ENCODE results near the gene ANGEL2. TPM values are rescaled to one million over a fixed set of nuclear protein-coding genes. Genes with fewer than 3 reads are reported as not detected.

Gene ANGEL2
- total and polyA plus RNA-seq, 2 of the 4 experiments (the other 2 are of a cell fraction), result 13.4 to 44.1 TPM

GRCh38 chr1:212981571-212982328 lies 33.9 kb downstream of the ANGEL2 start (continued):
- TF ChIP-seq CEBPB (IDR thresholded peaks at IDR 0.05; ENCODE audit: low read depth, low read length) (no peak), FOS (IDR thresholded peaks at IDR 0.05; ENCODE audit: low read depth, low read length) (no peak), SMC3 (IDR thresholded peaks at IDR 0.05; ENCODE audit: low read depth, low read length) (no peak)

GRCh38 chr1:212981025-212981495 lies 34.6 kb downstream of the ANGEL2 start:
- no peak for TF ChIP-seq BHLHE40 (IDR thresholded peaks at IDR 0.05; ENCODE audit: low read depth, low read length)
- TF ChIP-seq ELK1 (IDR thresholded peaks at IDR 0.05; ENCODE audit: borderline replicate concordance, low read depth, low read length), result no peak
- TF ChIP-seq USF2 (IDR thresholded peaks at IDR 0.05; ENCODE audit: low read depth, low read length), result no peak
- TF ChIP-seq RCOR1 (IDR thresholded peaks at IDR 0.05; ENCODE audit: insufficient replicate concordance, low read length), result no peak
- Histone ChIP-seq H2BK5ac (ENCODE audit: low read depth, low read length, poor library complexity, severe bottlenecking) (no peak overlapping the region), H3K56ac (ENCODE audit: extremely low read depth, insufficient read depth, low read length) (no peak overlapping the region), H3K23ac (ENCODE audit: low read depth, low read length) (no peak overlapping the region), H2BK20ac (ENCODE audit: low read depth, low read length) (no peak overlapping the region), H3K9me1 (ENCODE audit: insufficient read depth, low read length) (no peaks in the 10 kb centered on the region), H4K5ac (ENCODE audit: low read depth, low read length) (no peak overlapping the region; the same call in 1 of the 2 replicates), H2AK5ac (ENCODE audit: low read depth, low read length) (no peak overlapping the region), H2AK9ac (replicated peaks; ENCODE audit: low read depth, low read length, poor library complexity) (no peak overlapping the region), H3K4ac (ENCODE audit: low read depth, low read length) (no peak overlapping the region), H2BK15ac (ENCODE audit: low read depth, low read length) (no peak overlapping the region), H3K18ac (ENCODE audit: low read depth, low read length) (peak overlapping the region; percentile 16; the same call in 1 of the 2 replicates), H3K9ac (ENCODE audit: low read depth, low read length) (no peak overlapping the region), H4K20me1 (ENCODE audit: insufficient read depth, low read length) (no peaks in the 10 kb centered on the region), H2BK120ac (ENCODE audit: low read depth, low read length) (no peak overlapping the region), H3K4me1 (ENCODE audit: control insufficient read depth, insufficient read depth, low read length) (peaks cover 11% of the 10 kb centered on the region; the same call in 1 of the 2 replicates), H3K9me3 (ENCODE audit: control insufficient read depth, insufficient read depth, low read length) (no peaks in the 10 kb centered on the region), H3K79me1 (ENCODE audit: low read depth in 1 of 2, low read length in 2 of 2) (no peaks in the 10 kb centered on the region), H3K4me3 (ENCODE audit: insufficient read depth, low read depth, low read length) (no peak overlapping the region), H3K36me3 (ENCODE audit: control insufficient read depth, insufficient read depth, low read length) (peaks cover 3% of the 10 kb centered on the region; the same call in 1 of the 2 replicates), H3K4me2 (ENCODE audit: low read depth, low read length) (no peak overlapping the region), H3K27ac (ENCODE audit: insufficient read depth, low read length) (no peak overlapping the region), H3K27me3 (ENCODE audit: control insufficient read depth, insufficient read depth, low read length) (no peaks in the 10 kb centered on the region), H4K8ac (ENCODE audit: low read depth in 2 of 2, low read length in 2 of 2) (no peak overlapping the region), H4K91ac (ENCODE audit: insufficient read depth, low read depth, low read length) (no peak overlapping the region), H2AFZ (replicated peaks; ENCODE audit: low read length, poor library complexity) (peak overlapping the region; percentile 5), H3K14ac (replicated peaks; ENCODE audit: low read depth, low read length) (no peak overlapping the region)
- no TSS peak for BruUV-seq (replicated peaks)
- ATAC-seq (ENCODE audit: low read depth) (no peak; the same call in 1 of the 2 replicates), DNase-seq (no peak)
- ChIA-PET CTCF (interaction anchor here (2.8 kb wide), 1 partner anchor 14 kb away, joined by 10 read pairs; no protein-coding TSS in a partner anchor), POLR2A (ENCODE audit: unreplicated experiment) (no interaction called here)
- 20% methylated on average over 1 of the region's 11 CpGs; no CpG with 5 or more reads in 1 of the 2 experiments for WGBS, 2 experiments (ENCODE audit: extremely low coverage in 2 of 2, insufficient read length in 1 of 2)
- intact Hi-C loops (cut with micrococcal nuclease) (no loop called here), in situ Hi-C loops (cut with MboI; ENCODE audit: low sequenced_read_pairs) (loop anchor here (25.0 kb wide), 1 partner anchor 319 kb away; no protein-coding TSS in a partner anchor), dilution Hi-C loops (cut with HindIII; ENCODE audit: low sequenced_read_pairs, unreplicated experiment) (no loop called here)
